GM23248 (cell line): Measurements from ENCODE around the gene RUNDC3A. TPM values are rescaled to one million over a fixed set of nuclear protein-coding genes. Genes with fewer than 3 reads are reported as not detected.

Experiments
- DNase-seq: peaks from one replicate; pipeline ENCODE4 v3.0.0-alpha.2; 2015
- H2AFZ ChIP-seq: fragments of 200-600 bp; sonication (generic); 2 replicates; pipeline ENCODE4 v1.6.1; 2016; ENCODE audit warnings: antibody characterized with exemption
- H3F3A ChIP-seq: fragments of 200-600 bp; sonication (generic); 2 replicates; pipeline ENCODE4 v1.6.1; 2016; ENCODE audit warnings: mild to moderate bottlenecking, antibody characterized with exemption, mixed run types; ENCODE audit not compliant: insufficient read depth
- H3K27ac ChIP-seq: fragments of 200-600 bp; sonication (generic); 2 replicates; pipeline ENCODE4 v1.5.1; 2016; ENCODE audit warnings: mild to moderate bottlenecking
- H3K27me3 ChIP-seq: fragments of 200-600 bp; sonication (generic); replicated peaks from 2 replicates; pipeline ENCODE4 v1.6.1; 2016; ENCODE audit warnings: mild to moderate bottlenecking; ENCODE audit not compliant: insufficient read depth
- H3K36me3 ChIP-seq: fragments of 200-600 bp; sonication (generic); 2 replicates; pipeline ENCODE4 v1.6.1; 2016; ENCODE audit warnings: low read depth, mild to moderate bottlenecking
- H3K4me1 ChIP-seq: fragments of 200-600 bp; sonication (generic); 2 replicates; pipeline ENCODE4 v1.6.1; 2016; ENCODE audit warnings: mild to moderate bottlenecking; ENCODE audit not compliant: insufficient read depth
- H3K4me2 ChIP-seq: fragments of 200-600 bp; sonication (generic); one replicate; pipeline ENCODE4 v1.6.1; 2016; ENCODE audit warnings: mild to moderate bottlenecking; ENCODE audit not compliant: unreplicated experiment
- H3K4me3 ChIP-seq: fragments of 200-600 bp; sonication (generic); 2 replicates; pipeline ENCODE4 v1.5.1; 2016; ENCODE audit warnings: mild to moderate bottlenecking
- H3K79me2 ChIP-seq: fragments of 200-600 bp; sonication (generic); 2 replicates; pipeline ENCODE4 v1.6.1; 2016; ENCODE audit warnings: mild to moderate bottlenecking; ENCODE audit not compliant: insufficient read depth
- H3K9ac ChIP-seq: fragments of 200-600 bp; sonication (generic); 2 replicates; pipeline ENCODE4 v1.6.1; 2016; ENCODE audit warnings: mild to moderate bottlenecking
- H3K9me2 ChIP-seq: fragments of 200-600 bp; sonication (generic); 2 replicates; pipeline ENCODE4 v1.6.1; 2016; ENCODE audit warnings: mixed run types, mild to moderate bottlenecking, moderate library complexity; ENCODE audit not compliant: insufficient read depth
- H3K9me3 ChIP-seq: fragments of 200-600 bp; sonication (generic); one replicate; pipeline ENCODE4 v1.6.1; 2017; ENCODE audit warnings: low read depth
- H4K20me1 ChIP-seq: fragments of 200-600 bp; sonication (generic); 2 replicates; pipeline ENCODE4 v1.6.0; 2016; ENCODE audit not compliant: insufficient read depth
- EZH2 ChIP-seq: fragments of 200-600 bp; sonication (generic); IDR thresholded peaks from 2 replicates; pipeline ENCODE4 v1.6.1; 2018; ENCODE audit warnings: antibody characterized with exemption, mild to moderate bottlenecking; ENCODE audit not compliant: insufficient read depth, poor library complexity, severe bottlenecking
- EZH2phosphoT487 ChIP-seq: fragments of 200-600 bp; sonication (generic); IDR thresholded peaks from 2 replicates; pipeline ENCODE4 v1.6.1; 2018; ENCODE audit warnings: antibody characterized with exemption, moderate library complexity, mild to moderate bottlenecking, low read depth; ENCODE audit not compliant: insufficient read depth
- WGBS, 2 experiments: methylation state at CpG; one replicate each; pipeline ENCODE4 v1.1.6; 2015 to 2017; ENCODE audit warnings: low lambda C conversion rate in 2 of 2, low coverage in 1 of 2; ENCODE audit errors: missing lambda C conversion rate in 2 of 2; 5-methylcytosine and 5-hydroxymethylcytosine counted together
- in situ Hi-C: fragments of 300-500 bp; cut with MboI; formaldehyde crosslinking; loops from 2 replicates; pipeline ENCODE4 v1.15.0; 2020
- polyA plus RNA-seq: library from polyadenylated mRNA; unstranded; fragments of >200 nt; fragmentation: Nextera tagmentation; extraction: Ambion mirVana; gene quantifications from 2 replicates; pipeline ENCODE4 v1.2.1, GENCODE V29; 2016
- total RNA-seq: library from RNA; depleted of rRNA; stranded (reverse); fragments of >200 nt; shearing (Covaris generic); gene quantifications from 2 replicates; pipeline ENCODE4 v1.2.3, GENCODE V29; 2014

RUNDC3A gene
- total and polyA plus RNA-seq, 2 experiments from 2014 or later, result 0.11 to 0.24 TPM

DNA sequence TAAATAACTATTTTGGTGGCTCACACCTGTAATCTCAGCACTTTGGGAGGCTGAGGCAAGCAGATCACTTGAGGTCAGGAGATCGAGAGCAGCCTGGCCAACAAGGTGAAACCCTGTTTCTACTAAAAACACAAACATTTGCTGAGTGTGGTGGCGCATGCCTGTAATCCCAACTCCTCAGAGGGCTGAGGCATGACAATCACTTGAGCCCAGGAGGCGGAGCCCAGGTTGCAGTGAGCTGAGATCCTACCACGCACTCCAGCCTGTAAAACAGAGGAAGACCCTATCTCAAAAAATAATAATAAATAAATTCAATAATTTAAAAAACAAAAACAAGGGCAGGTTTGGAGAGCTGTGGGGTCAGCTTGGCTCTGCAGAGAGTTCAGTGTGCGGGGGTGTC lies 34.8 kb upstream of the RUNDC3A start:
- DNase-seq, result no peak
- peaks cover 5% of the 10 kb centered on the region for H3K4me1 ChIP-seq
- H3K9me2 ChIP-seq, result no peaks in the 10 kb centered on the region
- TF ChIP-seq EZH2phosphoT487 (no peak), EZH2 (no peak)
- WGBS, 2 experiments, result 81 to 85% methylated on average over 5 of the region's 5 CpGs
- in situ Hi-C loops, result no loop called here
- no peaks in the 10 kb centered on the region for H4K20me1 ChIP-seq
- no peaks in the 10 kb centered on the region for H3K36me3 ChIP-seq
- no peaks in the 10 kb centered on the region for H3K79me2 ChIP-seq
- H3F3A ChIP-seq, result 0 out of 2 replicates have a peak, but pooled peaks cover 2% of the 10 kb centered on the region
- H3K27me3 ChIP-seq, result no peaks in the 10 kb centered on the region
- H3K4me2 ChIP-seq, result no peak overlapping the region
- H3K9me3 ChIP-seq, result no peaks in the 10 kb centered on the region
- no peak overlapping the region for H3K4me3 ChIP-seq
- no peak overlapping the region for H3K9ac ChIP-seq
- no peak overlapping the region for H3K27ac ChIP-seq
- H2AFZ ChIP-seq, result no peak overlapping the region

DNA sequence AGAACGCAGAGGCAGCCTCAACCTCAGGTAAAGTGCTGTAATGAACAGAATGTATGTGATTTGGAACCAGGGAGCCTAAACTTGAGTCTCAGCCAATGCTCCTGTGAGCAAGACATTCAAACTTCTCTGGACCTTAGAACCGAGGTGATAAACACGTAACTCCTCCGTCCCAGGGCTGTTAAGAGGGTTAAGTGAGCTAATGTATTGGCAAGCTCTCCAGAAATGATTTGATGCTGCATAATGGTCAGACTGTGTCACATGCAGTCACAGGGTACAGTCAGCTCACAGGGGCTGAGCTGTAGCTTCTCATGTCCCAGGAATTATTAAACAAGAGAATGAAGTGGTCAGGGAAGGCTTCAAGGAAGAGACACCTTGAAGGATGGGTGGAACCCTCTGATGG lies 30.4 kb upstream of the RUNDC3A start:
- Histone ChIP-seq H2AFZ (no peak overlapping the region), H3K36me3 (no peaks in the 10 kb centered on the region), H3F3A (peaks cover 7% of the 10 kb centered on the region; the same call in 1 of the 2 replicates), H3K79me2 (no peaks in the 10 kb centered on the region), H3K9me2 (no peaks in the 10 kb centered on the region), H3K27me3 (no peaks in the 10 kb centered on the region), H3K9ac (no peak overlapping the region), H3K4me2 (no peak overlapping the region), H3K27ac (no peak overlapping the region), H4K20me1 (no peaks in the 10 kb centered on the region), H3K4me3 (no peak overlapping the region), H3K4me1 (peaks cover 19% of the 10 kb centered on the region), H3K9me3 (no peaks in the 10 kb centered on the region)
- in situ Hi-C loops, result no loop called here
- WGBS, 2 experiments, result 32 to 38% methylated on average over 4 of the region's 4 CpGs
- TF ChIP-seq EZH2, result no peak
- TF ChIP-seq EZH2phosphoT487, result no peak
- DNase-seq, result peak; percentile 87

DNA sequence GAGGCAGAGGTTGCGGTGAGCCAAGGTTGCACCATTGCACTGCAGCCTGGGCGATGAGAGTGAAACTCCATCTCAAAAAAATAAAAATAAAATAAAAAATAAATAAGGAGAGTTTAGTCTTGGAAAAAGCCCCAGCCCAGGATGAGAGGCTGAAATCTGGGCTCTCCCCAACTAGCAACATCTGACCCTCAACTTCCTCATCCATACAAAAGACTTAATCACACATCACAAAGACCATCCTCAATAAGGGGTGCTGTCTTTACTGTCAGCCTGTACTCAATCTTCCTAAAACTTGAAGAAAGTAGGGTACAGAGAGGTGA lies 29.1 kb upstream of the RUNDC3A start:
- no peaks in the 10 kb centered on the region for H3K9me2 ChIP-seq

DNA sequence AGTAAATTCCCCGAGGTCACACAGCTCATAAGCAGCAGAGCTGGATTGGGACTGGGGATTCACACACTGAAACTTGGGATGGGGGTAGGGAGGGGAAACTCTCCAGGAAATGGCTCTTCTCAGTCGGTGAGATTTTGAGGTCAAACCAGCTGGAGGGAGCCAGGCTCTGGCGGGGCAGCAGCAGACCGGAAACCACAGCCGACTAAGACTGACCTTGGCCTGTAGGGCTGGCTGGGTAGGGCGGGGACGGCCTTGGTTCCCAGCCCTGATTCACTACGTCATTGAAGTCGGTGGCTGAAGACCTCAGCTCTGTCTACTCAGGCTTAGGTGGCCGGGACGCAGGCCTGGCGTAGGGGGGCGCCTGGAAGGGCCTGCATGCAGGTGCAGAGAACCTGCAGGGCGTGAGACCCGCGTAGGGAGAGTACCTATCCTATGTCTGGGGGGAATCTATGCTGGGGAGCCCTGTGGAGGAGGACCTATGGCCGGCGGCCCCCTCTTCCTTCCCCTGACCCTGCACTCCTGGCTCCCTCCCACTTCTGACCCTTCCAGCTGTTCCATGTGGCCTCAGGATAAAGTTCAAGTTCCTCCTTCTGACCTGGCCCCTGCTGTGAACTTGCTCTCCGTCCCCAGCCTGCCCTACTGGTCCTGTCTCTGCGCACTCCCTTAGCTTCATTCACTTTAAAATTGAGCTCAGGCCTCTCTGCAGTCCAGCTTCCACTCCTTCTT lies 28.6 kb upstream of the RUNDC3A start:
- Histone ChIP-seq H2AFZ (no peak overlapping the region), H4K20me1 (no peaks in the 10 kb centered on the region), H3K4me1 (peaks cover 19% of the 10 kb centered on the region), H3F3A (peaks cover 7% of the 10 kb centered on the region; the same call in 1 of the 2 replicates), H3K79me2 (no peaks in the 10 kb centered on the region), H3K9ac (peak overlapping the region; percentile 41; the same call in 1 of the 2 replicates), H3K9me3 (no peaks in the 10 kb centered on the region), H3K36me3 (no peaks in the 10 kb centered on the region), H3K9me2 (no peaks in the 10 kb centered on the region), H3K27ac (peak overlapping the region; percentile 53), H3K4me2 (peak overlapping the region; percentile 85), H3K27me3 (no peaks in the 10 kb centered on the region), H3K4me3 (no peak overlapping the region)
- peak; percentile 93 for DNase-seq
- TF ChIP-seq EZH2, result no peak
- TF ChIP-seq EZH2phosphoT487, result no peak
- WGBS, 2 experiments, result 42 to 49% methylated on average over 13 to 20 of the region's 20 CpGs
- in situ Hi-C loops, result no loop called here

More for the DNA sequence above, 29.1 kb upstream of the RUNDC3A start:
- no peaks in the 10 kb centered on the region for H3K27me3 ChIP-seq
- 97 to 98% methylated on average over 2 of the region's 2 CpGs for WGBS, 2 experiments
- TF ChIP-seq EZH2, result no peak
- TF ChIP-seq EZH2phosphoT487, result no peak
- no peaks in the 10 kb centered on the region for H4K20me1 ChIP-seq
- H3K9me3 ChIP-seq, result no peaks in the 10 kb centered on the region
- H2AFZ ChIP-seq, result no peak overlapping the region
- H3K9ac ChIP-seq, result peak overlapping the region; percentile 41; the same call in 1 of the 2 replicates
- no peaks in the 10 kb centered on the region for H3K79me2 ChIP-seq
- peaks cover 7% of the 10 kb centered on the region; the same call in 1 of the 2 replicates for H3F3A ChIP-seq
- H3K4me2 ChIP-seq, result peak overlapping the region; percentile 85
- H3K36me3 ChIP-seq, result no peaks in the 10 kb centered on the region
- no peak for DNase-seq
- peaks cover 19% of the 10 kb centered on the region for H3K4me1 ChIP-seq
- H3K4me3 ChIP-seq, result no peak overlapping the region
- in situ Hi-C loops, result no loop called here
- H3K27ac ChIP-seq, result peak overlapping the region; percentile 53
